Gastrocnemius medialis (tissue), 4 donors: ENCODE results near the gene BAZ2B.

Source experiments
- POLR2A ChIP-seq, 2 donors: fragments of 450-650 bp; IDR thresholded peaks; one replicate each; pipeline ENCODE4 v1.6.1; 2017; ENCODE audit warnings: antibody characterized with exemption in 2 of 2, mild to moderate bottlenecking in 2 of 2, moderate library complexity in 2 of 2
- TF ChIP-seq, protein P1 (sequence below), 5 experiments: fragments of 450-650 bp in 3 of 5; fragments of 200-600 bp in 2 of 5; sonication (generic) in 2 of 5; IDR thresholded peaks in 4 of 5; conservative IDR thresholded peaks in 1 of 5; 1 replicate in 4 of 5; 2 replicates in 1 of 5; pipeline ENCODE4 v1.5.1; 2016 to 2019; ENCODE audit warnings: antibody characterized with exemption in 5 of 5, mild to moderate bottlenecking in 3 of 5, moderate library complexity in 3 of 5

DNA sequence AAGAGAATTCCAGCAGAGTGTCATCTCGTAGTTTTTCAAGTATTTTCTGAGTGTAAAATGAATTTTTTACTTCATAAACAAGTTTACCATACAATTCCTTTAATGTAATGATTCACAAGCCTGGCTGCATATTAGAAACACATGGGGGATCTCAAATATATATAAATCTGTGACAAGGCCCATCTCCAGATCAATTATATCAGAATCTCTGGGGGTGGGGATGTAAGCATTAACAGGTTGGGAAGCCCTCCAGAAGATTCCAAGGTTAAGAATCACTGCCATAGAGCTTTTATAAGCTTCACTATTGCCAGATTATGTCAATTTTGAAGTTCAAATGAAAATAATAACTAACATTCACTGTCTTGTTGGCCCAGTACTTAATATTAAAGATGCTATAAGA lies 111.2 kb downstream of the BAZ2B start:
- no peak for TF ChIP-seq POLR2A (IDR thresholded peaks at IDR 0.05)
- TF ChIP-seq, protein P1, sequence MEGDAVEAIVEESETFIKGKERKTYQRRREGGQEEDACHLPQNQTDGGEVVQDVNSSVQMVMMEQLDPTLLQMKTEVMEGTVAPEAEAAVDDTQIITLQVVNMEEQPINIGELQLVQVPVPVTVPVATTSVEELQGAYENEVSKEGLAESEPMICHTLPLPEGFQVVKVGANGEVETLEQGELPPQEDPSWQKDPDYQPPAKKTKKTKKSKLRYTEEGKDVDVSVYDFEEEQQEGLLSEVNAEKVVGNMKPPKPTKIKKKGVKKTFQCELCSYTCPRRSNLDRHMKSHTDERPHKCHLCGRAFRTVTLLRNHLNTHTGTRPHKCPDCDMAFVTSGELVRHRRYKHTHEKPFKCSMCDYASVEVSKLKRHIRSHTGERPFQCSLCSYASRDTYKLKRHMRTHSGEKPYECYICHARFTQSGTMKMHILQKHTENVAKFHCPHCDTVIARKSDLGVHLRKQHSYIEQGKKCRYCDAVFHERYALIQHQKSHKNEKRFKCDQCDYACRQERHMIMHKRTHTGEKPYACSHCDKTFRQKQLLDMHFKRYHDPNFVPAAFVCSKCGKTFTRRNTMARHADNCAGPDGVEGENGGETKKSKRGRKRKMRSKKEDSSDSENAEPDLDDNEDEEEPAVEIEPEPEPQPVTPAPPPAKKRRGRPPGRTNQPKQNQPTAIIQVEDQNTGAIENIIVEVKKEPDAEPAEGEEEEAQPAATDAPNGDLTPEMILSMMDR (IDR thresholded peaks at IDR 0.05 in 4 of 5, conservative IDR thresholded peaks at IDR 0.05 in 1 of 5) = no peak
